GM10266 (cell line): ENCODE data around the gene CHRNE.

Experiments
- DNase-seq: peaks from one replicate; pipeline ENCODE4 v3.0.0; 2012; ENCODE audit errors: extremely low spot score
- TF ChIP-seq, protein P1 (sequence below): IDR thresholded peaks from 2 replicates; pipeline ENCODE4 v1.5.1; 2012; ENCODE audit warnings: mild to moderate bottlenecking, low read depth; ENCODE audit not compliant: control insufficient read depth, insufficient read depth; ENCODE audit errors: missing control alignments

The CHRNE gene

GRCh38 chr17:4900231-4901107, 2.4 kb downstream of the CHRNE start:
- TF ChIP-seq, protein P1, sequence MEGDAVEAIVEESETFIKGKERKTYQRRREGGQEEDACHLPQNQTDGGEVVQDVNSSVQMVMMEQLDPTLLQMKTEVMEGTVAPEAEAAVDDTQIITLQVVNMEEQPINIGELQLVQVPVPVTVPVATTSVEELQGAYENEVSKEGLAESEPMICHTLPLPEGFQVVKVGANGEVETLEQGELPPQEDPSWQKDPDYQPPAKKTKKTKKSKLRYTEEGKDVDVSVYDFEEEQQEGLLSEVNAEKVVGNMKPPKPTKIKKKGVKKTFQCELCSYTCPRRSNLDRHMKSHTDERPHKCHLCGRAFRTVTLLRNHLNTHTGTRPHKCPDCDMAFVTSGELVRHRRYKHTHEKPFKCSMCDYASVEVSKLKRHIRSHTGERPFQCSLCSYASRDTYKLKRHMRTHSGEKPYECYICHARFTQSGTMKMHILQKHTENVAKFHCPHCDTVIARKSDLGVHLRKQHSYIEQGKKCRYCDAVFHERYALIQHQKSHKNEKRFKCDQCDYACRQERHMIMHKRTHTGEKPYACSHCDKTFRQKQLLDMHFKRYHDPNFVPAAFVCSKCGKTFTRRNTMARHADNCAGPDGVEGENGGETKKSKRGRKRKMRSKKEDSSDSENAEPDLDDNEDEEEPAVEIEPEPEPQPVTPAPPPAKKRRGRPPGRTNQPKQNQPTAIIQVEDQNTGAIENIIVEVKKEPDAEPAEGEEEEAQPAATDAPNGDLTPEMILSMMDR, result no peak
- DNase-seq, result peak; percentile 70

- TF ChIP-seq, protein P1, result no peak
- DNase-seq, result peak; percentile 91
These were observed 3.3 kb downstream of the CHRNE start, which contains the start of gene C17orf107 for GRCh38 chr17:4899341-4900230. Gene C17orf107, plus strand, starts transcription at chr17:4899536. Its CDS starts 227 bp downstream, at chr17:4899763.

DNA sequence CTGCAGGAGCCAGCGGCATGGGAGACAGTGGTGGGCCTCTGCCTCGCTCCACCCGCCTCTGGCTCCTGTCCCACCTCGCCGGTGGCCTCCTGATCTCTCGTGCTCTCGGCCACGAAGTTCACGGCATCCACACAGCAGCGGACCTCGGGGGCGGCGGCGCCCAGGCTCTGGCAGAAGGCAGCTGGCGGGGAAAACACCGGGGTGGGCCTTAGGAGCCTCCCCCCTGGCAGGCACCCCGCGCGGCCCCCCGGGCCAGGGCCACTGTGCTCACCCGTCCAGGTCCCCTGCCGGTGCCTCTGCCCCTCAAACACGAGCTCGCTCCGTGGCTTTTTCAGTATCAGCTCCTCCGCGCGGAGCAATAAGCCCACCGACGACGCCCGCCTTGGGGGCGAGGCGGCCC, 4.0 kb downstream of the CHRNE start:
- TF ChIP-seq, protein P1, result no peak
- no peak for DNase-seq

GRCh38 chr17:4898351-4898750, 4.5 kb downstream of the CHRNE start:
- TF ChIP-seq, protein P1, result no peak
- DNase-seq, result peak; percentile 10

DNA sequence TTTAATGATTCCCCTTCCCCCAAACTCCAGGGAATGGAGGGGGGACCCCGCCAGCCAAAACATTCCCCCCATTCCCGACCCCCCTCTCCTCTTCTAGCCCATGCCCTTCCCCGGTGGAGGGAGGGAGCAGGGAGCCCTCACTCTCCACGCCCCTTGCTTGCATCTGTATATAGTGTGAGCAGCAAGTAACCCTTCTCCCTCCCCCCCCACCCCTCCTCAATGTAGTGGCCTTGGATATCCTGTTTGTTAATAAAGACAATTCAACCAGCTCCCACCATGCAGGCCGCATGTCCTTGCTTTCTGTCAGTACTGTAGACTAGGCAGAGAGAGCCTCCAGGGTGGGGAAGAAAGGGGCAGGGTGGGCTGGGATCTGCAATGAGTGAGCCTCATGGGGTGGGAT, 5.1 kb downstream of the CHRNE start:
- DNase-seq, result no peak
- TF ChIP-seq, protein P1, result no peak

- TF ChIP-seq, protein P1, result no peak
- no peak for DNase-seq
These were observed 5.7 kb downstream of the CHRNE start for GRCh38 chr17:4897198-4897687.
